UCSD-AML1 (cell line): Measurements from ENCODE around the gene HERC3.
A peak's percentile ranks its signal among the peaks of the same experiment; 100 is the strongest.

Experiments used
- DNase-seq: peaks from one replicate; lab custom pipeline; 2025; ENCODE audit not compliant: unreplicated experiment; lab: John Stamatoyannopoulos, UW

HERC3 gene

DNA sequence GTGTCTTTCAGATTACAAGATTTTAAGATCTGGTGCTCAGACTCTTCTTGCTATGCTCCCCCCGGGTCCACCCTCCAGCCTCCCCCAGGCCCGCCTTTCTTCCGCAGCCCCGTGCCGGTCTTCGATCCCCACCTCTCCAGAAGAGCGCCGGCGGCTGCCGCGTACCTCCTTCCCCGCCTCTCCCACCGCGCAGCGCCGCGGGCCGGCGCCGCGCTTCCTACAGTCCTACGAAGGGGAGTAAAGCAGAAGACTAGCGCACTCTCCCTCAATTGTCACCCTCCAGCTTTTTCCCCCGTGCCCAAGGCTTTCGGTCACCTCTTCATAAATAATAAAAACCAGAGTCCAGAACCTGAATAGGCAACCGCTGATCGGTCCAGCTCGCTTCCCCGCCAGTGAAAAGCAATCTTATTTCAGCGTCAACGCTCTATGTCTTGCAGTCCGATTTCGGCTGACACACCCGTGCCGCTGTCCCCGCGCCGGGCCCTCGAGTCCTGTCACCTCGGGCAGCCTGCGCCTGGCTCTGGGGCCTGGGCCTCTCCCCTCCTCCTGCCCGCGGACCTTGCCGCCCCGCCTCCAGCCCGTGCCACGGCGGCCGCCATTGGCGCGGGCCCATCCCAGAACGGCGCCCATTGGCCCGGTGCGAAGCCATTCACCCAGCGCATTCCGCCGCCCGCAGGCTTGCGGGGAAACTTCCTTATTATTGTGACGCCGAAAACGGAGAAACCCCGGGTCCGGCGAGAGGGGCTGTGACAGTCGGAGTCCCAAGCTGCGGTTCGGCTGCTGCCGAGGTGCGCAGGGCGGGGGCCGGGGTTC is at the start of gene HERC3:
Gene HERC3 (plus strand): TSS at position 694 of the 813 bp plus-strand sequence. CDS start 13,344 bp downstream, outside the sequence.
- peak; percentile 94 for DNase-seq

DNA sequence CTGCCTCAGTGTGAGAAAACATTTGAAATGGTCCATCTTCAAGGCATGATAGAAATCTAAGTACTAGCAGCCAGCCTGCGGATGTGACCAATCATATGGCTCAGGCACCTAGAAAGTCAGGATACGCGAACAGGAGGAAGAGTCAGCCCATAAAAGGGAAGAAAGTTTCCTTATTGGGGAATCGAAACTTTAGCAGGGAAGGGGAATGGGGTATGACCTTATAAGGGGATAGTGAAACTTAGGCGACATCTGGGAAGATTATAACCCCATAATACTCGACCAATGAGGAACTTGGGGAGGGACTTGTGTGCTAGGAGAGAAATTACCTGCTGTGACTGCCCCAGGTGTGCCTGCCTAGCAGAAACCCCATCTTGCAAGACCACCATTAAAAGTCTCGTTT is 42.5 kb upstream of the HERC3 start:
- DNase-seq: no peak

GRCh38 chr4:88567591-88567990 is 24.7 kb upstream of the HERC3 start:
- DNase-seq: no peak

DNA sequence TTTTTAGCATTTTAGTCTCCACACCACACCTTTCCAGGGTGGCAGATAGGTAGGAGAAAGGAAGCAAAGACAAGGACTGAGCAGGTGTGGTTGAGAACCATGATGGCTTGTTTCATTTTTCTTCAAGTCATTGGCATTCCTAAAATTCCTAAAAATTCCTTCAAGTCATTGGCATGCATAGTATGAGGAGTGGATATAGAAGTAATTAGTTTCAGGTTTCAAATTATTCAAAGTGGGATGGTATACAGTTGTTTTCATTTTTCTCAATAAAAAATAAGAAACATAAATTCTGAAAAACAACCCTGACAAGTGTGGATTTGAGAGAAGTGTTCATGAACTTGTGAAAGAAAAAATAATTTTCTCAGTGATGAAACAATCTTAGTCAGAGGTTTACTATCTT is 22.3 kb upstream of the HERC3 start:
- no peak for DNase-seq

- DNase-seq: no peak
These were observed 18.9 kb upstream of the HERC3 start for GRCh38 chr4:88573276-88573980.

DNA sequence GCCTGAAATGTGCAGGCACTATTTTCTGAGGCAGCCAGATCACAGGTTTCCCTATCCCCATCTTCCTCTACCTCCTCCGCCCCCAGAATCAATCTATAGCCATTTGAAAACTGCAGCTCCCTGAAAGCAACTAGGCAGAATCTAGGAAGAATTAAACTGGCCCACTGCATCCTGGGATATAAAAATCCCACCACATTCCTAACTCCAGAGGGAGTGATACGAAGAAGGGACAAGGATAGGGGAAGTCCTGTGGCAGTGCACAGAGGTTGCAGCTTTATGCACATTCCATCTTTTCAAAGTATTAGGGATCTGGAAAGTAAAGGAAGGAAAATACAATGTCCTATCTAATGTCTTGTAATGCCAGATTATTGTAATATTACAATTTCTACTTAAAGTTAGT is 18.3 kb upstream of the HERC3 start:
- DNase-seq: no peak

- DNase-seq: no peak
These were observed 17.1 kb upstream of the HERC3 start for GRCh38 chr4:88575186-88575585.

DNA sequence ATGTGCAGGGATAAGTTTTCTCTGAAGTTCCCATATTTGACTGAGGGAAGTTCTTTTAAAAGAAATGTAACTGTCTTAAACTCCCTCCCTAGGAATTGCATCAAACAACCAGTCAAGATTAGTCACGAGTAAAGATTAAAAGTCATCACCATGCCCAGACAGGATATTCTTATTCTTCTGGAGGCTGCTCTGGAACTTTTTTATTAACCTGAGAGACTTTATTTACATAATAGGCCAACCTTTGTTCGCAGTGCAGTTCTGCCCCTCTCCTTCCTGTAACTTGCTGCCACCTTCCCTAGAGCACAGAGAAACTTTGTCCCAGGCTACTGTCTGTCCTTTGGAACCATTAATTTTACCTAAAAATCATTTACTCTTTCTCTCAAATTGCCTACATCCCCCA is 9.8 kb upstream of the HERC3 start:
- DNase-seq: no peak

GRCh38 chr4:88583631-88584470 is 8.4 kb upstream of the HERC3 start:
- no peak for DNase-seq

GRCh38 chr4:88584471-88584900 is 7.8 kb upstream of the HERC3 start:
- DNase-seq: no peak

DNA sequence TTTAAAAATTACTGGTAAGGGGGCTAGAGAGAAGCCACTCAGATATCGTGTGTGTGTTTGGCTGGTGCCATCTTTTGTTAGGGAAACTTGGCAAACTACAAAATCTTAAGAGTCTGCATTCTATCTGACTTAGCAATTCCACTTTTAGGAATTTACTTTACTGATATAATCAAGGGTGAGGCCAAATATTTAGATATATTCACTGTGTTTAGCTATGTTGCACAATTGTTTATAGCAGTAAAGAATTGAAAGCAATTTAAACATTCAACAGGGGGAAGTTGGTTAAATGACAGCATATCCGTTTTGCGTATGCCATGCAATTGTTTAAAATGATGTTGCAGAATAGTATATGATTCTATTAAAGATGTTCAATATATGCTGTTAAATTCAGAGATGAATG is 6.4 kb upstream of the HERC3 start:
- no peak for DNase-seq

GRCh38 chr4:88587306-88587705 is 5.0 kb upstream of the HERC3 start:
- no peak for DNase-seq

- DNase-seq: peak; percentile 86
These were observed 544 bp downstream of the HERC3 start for GRCh38 chr4:88592600-88593448.

GRCh38 chr4:88597970-88598660 is 5.8 kb downstream of the HERC3 start:
- no peak for DNase-seq

DNA sequence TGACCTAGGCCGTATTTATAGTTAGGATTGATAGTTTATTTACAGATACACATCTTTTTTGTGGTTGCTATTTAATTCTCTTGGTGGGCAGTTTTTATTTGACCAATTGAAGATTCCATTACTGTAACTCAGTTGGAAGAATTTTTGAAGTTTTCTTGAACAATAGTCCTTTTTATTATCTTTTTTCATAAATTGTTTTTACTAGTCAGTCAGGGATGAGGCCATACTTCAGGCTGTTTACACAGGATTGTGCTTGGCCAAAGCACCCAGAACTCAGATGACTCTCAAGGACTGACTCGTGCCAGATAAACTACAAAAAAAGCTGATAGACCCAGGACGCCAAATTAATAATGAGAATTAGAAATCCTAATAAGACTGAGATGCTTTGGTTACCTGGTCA is 7.0 kb downstream of the HERC3 start:
- DNase-seq: no peak

DNA sequence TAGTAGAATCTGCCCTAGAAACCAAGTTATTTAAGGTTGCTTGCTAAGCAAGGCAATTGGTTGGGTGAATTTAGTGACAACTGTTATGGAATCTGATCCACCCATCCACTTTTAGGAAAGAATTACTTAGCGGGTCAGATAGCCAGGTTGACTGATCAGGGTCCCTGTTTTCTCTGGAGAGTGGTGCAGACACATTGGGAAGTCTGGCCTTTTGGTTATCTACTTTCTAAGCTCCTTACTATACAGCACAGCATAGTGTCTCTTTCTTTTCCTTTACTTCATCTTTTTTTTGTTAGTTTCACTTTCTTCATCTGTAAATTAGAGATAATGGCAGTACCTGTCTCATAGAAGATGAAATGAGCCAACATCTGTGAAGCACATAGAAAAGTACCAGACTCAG is 7.4 kb downstream of the HERC3 start:
- DNase-seq: no peak

DNA sequence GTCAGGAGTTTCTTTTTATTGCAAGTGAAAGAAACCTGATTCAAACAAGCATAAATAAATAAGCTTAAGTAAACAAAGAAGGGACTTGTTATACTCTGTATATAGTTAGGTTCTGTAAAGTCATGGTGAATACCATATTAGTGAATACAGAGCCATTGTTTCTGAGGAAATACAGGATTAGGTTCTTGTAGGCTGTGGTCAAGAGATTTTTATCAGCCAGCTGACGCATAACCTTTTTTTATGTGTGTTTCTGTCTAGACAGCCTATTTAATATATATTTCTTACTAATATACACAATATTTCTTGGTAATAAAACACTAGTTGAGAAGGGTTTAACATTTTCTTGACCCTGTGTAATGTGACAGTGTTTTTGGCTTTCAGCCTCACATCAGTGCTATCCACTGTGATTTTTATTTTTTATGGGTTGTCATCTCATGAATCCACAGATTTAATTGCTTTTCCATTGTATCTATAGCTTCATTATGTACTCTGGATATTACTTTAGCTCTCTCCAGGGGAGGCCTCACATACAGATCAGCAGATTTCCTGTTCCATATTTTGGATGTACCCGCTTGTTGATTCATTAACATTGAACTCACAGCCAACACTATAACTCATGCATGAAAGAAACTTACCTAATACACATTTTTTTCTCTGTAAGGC is 8.0 kb downstream of the HERC3 start:
- no peak for DNase-seq

GRCh38 chr4:88604978-88605678 is 12.8 kb downstream of the HERC3 start:
- DNase-seq: no peak

DNA sequence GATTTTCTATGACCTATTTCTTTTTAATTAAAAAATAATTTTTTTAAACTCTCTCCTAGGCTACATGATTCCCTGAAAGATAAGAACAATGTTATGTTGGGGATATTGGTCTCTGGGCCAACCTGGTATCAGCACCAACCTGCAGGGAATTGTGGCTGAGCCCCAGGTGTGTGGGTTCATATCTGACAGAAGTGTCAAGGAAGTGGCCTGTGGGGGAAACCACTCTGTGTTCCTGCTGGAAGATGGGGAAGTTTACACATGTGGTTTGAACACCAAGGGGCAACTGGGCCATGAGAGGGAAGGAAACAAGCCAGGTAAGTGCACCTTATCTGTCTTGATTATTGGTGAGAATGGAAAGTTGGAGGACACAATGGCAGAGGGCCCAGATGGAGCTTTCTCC is 13.5 kb downstream of the HERC3 start:
- DNase-seq: peak; percentile 49
